ENCODE data around the gene OVAAL.
"Not testable (repeated sequence)": the region's sequence is repeated elsewhere in the genome, so short reads cannot be mapped to it uniquely, and the experiment has no call there.

The OVAAL gene

GRCh38 chr1:180540697-180541594 is 17.8 kb upstream of the OVAAL start:
- DNase-seq: no peak

GRCh38 chr1:180542113-180542837 is 16.5 kb upstream of the OVAAL start:
- no peak for DNase-seq

- DNase-seq: no peak
Measured at GRCh38 chr1:180542838-180543145, 16.0 kb upstream of the OVAAL start.

GRCh38 chr1:180544050-180544449 is 14.7 kb upstream of the OVAAL start:
- no peak for DNase-seq

- no peak for DNase-seq
Measured at GRCh38 chr1:180545991-180546390, 12.8 kb upstream of the OVAAL start.

GRCh38 chr1:180548686-180549317 is 10.0 kb upstream of the OVAAL start:
- no peak for DNase-seq

GRCh38 chr1:180549770-180550169 is 9.0 kb upstream of the OVAAL start:
- DNase-seq: not testable (repeated sequence)

- DNase-seq: no peak
Measured at GRCh38 chr1:180550241-180550640, 8.5 kb upstream of the OVAAL start.

GRCh38 chr1:180551997-180552396 is 6.8 kb upstream of the OVAAL start:
- no peak for DNase-seq

- DNase-seq: not testable (repeated sequence)
Measured at GRCh38 chr1:180553046-180553445, 5.7 kb upstream of the OVAAL start.

- DNase-seq: no peak
Measured at GRCh38 chr1:180555411-180555810, 3.4 kb upstream of the OVAAL start.

GRCh38 chr1:180560200-180560867 is 1.6 kb downstream of the OVAAL start:
- no peak for DNase-seq

GRCh38 chr1:180560868-180561600 is 2.3 kb downstream of the OVAAL start:
- DNase-seq: no peak

GRCh38 chr1:180562640-180563025 is 3.9 kb downstream of the OVAAL start:
- no peak for DNase-seq

- no peak for DNase-seq
Measured at GRCh38 chr1:180563026-180563827, 4.5 kb downstream of the OVAAL start.

- no peak for DNase-seq
Measured at GRCh38 chr1:180565121-180565871, 6.5 kb downstream of the OVAAL start.

GRCh38 chr1:180566026-180566425 is 7.3 kb downstream of the OVAAL start:
- no peak for DNase-seq

- DNase-seq: no peak
Measured at GRCh38 chr1:180566495-180566894, 7.7 kb downstream of the OVAAL start.

- no peak for DNase-seq
Measured at GRCh38 chr1:180567654-180568053, 8.9 kb downstream of the OVAAL start.

GRCh38 chr1:180568184-180568583 is 9.4 kb downstream of the OVAAL start:
- DNase-seq: no peak
